Hematopoietic multipotent progenitor cell treated with erythropoietin and hydrocortisone succinate and interleukin-3 and kit ligand, for 17 days (in vitro differentiated cells): ENCODE results near the gene ZNF169.
A peak's percentile ranks its signal among the peaks of the same experiment; 100 is the strongest.
"Not testable (repeated sequence)": the region's sequence is repeated elsewhere in the genome, so short reads cannot be mapped to it uniquely, and the experiment has no call there.

Source experiments
- DNase-seq: peaks from one replicate; pipeline ENCODE4 v3.0.0-alpha.2; 2015; ENCODE audit warnings: low spot score

Gene ZNF169

GRCh38 chr9:94259077-94259862 is at the start of gene ZNF169:
ZNF169 (plus strand) TSS chr9:94259298; CDS start chr9:94278813, 19,515 bp downstream.
- DNase-seq, result peak; percentile 41

DNA sequence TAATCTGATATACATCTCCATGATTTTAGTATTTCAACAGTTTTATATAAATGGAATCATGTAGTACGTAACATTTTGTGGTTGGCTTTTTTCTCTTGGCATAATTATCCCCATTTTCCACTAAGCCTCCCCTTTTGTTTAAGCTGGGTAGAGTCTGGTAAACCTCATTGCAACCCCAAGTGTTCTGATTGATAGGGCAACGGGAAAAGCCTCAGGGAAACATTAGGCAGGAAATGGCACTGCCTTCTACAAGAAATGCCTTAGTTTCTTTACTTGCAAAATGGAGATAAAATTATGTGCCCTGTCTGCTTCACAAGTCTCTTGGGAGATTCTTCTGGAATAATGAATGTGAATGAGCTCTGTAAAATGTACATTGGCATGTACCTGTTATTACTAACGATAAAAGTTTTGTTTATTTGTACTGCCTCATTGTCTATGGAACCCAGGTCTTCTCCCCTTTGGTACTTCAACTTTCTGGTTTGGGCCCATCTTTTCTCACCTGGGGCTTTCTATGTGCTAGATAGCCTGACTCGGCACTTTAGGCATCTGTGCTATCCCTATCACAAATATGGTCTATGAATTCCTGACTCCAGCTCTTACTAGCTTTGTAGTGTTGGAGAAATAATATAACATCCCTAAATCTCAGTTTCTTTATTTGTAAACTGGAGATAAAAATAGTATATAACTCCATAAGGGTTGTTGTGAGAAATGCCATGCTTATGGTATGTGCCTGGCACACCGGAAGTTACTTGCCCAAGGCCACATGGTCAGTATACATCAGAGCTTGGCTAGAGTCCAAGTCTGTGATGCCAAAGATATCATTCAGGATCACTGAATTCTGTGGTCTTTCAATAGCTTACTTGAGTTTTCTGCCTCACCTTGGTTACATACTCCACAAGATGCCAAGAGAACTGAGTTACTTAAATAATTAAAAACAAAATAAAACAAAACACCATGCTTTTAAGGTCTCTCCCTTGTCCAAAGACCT is 48.2 kb upstream of the ZNF169 start:
- DNase-seq, result no peak

GRCh38 chr9:94212091-94212490 is 47.0 kb upstream of the ZNF169 start:
- DNase-seq, result no peak

DNA sequence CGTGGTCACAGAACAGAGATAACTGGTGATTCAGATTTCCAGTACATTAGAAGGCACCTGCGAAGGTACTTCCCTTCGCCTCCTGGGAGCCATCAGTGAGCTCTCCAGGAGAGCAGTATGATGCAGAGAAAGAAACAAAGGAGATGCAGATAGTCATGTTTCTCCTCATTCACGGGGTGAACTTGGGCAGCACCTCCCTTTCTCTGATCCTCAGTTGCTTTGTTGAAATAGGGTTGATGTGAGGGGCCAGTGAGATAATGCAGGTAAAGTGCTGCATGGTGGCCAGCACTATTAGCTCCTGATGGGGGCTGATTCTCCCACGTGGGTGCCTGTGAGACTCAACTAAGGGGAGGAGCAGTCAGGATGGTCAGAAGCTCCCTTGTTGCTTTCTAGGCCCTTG is 46.6 kb upstream of the ZNF169 start:
- no peak for DNase-seq

DNA sequence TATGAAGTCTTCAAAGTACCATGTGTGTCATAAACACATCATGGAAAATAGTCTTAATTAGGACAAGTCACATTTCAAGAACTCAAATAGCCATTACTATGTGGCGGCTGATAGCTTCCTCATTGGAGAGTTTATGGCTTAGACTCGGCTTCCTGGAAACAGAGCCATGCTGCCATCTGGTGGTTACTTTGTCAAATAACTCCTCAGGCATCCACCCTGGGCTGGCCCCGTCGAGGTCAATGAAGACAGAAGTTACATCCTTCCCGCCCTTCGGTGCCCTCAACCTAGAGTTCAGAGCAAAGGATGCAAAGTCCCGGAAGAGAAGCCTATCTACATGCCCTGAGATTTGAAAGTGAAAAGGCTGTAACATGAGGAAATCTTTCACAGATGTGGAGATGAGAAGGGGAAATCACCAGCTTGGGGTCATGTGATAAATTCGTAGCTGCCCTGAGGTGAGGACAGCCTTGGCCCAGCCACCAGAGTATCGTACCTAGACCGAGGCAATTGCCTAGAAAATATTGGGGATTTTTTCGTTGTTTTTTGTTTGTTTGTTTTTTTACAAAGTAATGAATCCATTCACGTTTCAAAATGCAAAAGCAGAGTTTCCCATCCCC is 45.5 kb upstream of the ZNF169 start:
- DNase-seq, result peak; percentile 81

GRCh38 chr9:94222870-94223269 is 36.2 kb upstream of the ZNF169 start:
- DNase-seq, result no peak

DNA sequence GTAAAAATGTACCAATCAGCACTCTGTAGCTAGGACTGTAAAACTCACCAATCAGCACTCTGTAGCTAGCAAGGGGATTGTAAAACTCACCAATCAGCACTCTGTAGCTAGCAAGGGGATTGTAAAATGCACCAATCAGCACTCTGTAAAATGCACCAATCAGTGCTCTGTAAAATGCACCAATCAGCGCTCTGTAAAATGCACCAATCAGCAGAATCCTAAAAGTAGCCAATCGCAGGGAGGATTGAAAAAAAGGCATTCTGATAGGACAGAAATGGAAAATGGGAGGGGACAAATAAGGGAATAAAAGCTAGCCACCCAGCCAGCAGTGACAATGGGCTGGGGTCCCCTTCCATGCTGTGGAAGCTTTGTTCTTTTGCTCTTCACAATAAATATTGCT is 33.7 kb upstream of the ZNF169 start:
- not testable (repeated sequence) for DNase-seq

DNA sequence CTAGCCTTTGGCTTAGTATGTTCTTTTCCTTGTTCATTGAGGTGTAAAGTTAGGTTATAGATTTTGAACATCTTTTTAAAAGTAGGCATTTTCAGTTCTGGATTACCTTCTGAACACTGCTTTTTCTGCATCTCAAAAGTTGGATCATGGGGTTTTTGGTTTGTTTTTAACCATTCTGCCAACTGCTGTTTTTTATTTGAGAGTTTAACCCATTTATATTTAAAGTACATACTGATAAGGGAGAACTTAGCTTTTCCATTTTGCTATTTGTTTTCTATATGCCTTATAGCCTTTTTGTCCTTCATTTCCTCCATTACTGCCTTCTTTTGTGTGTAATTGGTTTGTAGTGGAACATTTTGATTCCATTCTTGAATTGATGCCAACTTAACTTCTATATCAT is 30.5 kb upstream of the ZNF169 start:
- no peak for DNase-seq

GRCh38 chr9:94232428-94232827 is 26.7 kb upstream of the ZNF169 start:
- DNase-seq, result no peak

DNA sequence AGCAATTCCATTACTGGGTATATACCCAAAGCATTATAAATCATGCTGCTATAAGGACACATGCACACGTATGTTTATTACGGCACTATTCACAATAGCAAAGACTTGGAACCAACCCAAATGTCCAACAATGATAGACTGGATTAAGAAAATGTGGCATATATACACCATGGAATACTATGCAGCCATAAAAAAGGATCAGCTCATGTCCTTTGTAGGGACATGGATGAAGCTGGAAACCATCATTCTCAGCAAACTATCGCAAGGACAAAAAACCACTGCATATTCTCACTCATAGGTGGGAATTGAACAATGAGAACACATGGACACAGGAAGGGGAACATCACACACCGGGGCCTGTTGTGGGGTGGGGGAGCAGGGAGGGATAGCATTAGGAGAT is 18.0 kb upstream of the ZNF169 start:
- not testable (repeated sequence) for DNase-seq

DNA sequence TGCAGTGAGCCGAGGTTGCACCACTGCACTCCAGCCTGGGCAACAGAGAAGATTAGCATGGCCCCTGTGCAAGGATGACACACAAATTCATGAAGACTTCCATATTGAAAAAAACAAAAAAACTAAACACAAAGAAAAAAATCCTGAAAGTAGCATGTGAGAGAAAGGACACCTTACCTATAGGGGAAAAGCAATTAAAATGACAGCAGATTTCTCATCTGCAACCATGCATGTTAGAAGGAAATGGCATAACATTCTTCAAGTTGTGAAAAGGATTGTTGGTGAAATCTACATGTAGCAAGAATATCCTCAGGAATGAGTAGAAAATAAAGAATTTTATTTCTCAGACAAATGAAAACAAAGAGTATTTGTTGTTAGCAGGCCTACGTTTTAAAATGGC is 13.4 kb upstream of the ZNF169 start:
- DNase-seq, result no peak

DNA sequence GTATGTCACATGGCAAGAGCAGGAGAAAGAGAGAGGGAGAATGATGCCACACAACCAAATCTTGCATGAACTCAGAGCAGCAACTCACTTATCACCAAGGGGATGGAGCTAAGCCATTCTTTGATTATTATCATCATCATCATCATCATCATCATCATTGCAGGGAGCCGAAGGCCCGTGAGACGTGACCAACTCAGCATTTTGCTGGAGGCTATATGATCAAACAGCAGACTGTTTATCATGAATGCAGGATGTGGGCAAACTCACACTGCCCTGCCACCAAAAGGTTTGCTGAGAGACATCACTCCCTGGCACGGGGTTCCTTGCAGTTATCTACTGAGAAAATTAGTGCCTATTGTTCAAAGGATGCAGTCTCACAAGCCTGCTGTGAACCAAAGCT is 8.6 kb upstream of the ZNF169 start:
- no peak for DNase-seq

GRCh38 chr9:94256007-94256406 is 3.1 kb upstream of the ZNF169 start:
- DNase-seq, result no peak

- DNase-seq, result not testable (repeated sequence)
These were observed 6.7 kb downstream of the ZNF169 start for GRCh38 chr9:94265626-94266402.

DNA sequence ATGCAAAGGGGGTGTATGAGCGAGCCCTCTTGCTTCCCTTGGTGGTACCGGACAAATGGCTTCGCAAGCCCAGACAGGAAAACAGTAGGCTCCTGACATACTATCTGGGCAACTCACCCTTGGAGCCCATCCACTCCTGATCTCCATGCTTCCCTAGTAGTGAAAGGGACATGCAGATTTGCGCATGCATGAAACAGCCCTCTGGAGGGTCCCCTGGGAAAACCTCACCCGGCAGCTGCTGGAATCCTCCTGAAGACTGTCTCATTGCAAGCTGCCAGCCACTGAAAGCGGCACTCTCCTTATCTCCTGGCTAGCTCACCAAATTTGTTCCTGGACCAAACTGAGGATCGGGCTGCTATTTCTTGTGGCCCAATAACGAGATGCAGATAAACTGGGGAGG is 10.2 kb downstream of the ZNF169 start:
- no peak for DNase-seq

DNA sequence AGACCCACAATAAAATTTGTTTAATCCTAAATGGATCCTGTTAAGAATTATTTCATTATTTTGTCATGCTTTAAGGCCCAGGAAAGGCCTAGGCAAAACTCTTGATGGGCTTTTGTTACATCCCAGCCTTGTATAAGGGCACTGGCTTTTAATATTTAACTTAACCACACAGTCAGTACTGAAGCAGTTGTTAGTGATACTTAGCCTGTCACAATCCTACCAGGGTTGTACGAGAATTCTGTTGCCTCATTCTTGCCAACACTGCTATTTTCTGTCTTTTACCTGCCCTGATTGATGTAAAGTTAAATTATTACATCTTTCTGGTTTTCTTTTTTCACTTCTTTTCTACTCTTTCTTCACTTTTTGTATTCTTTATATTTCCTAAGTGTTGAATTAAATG is 10.9 kb downstream of the ZNF169 start:
- no peak for DNase-seq

DNA sequence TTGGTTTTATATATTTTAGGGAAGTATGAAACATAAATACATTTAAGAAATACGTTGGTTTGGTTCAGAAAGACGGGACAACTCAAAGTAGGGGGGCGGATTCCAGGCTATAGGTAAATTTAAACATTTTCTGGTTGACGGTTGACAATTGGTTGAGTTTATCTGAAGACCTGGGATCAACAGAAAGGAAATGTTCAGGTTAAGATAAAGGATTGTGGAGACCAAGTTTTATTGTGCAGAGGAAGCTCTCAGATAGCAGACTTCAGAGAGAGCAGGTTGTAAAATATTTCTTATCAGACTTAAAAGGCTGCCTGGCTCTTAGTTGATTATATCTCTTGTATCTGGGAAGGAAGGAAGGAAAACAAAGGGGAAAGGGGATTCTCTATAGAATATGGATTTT is 17.9 kb downstream of the ZNF169 start:
- not testable (repeated sequence) for DNase-seq

- DNase-seq, result no peak
These were observed 18.9 kb downstream of the ZNF169 start for GRCh38 chr9:94277885-94278536.

GRCh38 chr9:94280409-94280989 is 21.4 kb downstream of the ZNF169 start:
- DNase-seq, result no peak

DNA sequence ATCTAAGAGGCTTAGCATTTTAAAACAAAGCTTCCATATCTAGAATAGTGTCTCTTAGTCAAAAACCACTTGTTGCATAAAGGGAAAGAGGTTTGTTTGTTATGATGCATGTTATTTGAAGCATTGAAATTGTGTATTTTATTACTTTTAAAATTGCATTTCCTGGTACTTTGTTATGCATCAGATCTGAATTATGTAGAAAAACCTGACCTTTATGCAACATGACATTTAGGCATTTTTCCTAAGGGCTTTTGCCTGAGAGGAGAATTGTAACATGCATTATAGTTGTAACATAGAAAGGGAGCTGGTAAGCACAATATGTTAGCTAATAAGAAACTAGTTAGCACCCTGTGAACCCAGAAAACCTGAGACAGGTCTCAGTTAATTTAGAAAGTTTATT is 22.0 kb downstream of the ZNF169 start:
- no peak for DNase-seq

DNA sequence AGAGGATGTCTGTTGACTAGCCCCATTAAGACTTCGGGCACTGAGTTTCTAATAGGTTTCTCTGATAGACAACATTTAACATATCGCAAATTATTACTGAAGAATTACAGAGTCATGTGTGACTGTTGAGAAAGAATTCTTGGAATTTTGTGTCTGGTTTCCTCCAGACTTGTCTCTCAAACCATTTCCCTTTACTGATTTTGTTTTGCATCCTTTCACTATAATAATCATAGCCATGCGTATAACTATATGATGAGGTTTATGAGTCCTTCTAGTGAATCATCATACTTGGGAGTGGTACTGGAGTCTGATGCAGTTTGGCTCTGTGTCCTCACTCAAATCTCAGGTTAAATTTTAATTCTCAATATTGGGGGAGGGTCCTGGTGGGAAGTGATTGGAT is 27.0 kb downstream of the ZNF169 start:
- DNase-seq, result no peak
